ELF-1 (cell line): ENCODE results near the gene MYBL2.

ENCODE experiments used
- DNase-seq: peaks from one replicate; pipeline ENCODE4 v3.0.0-alpha.2; 2016; ENCODE audit warnings: low read depth, low spot score

Gene MYBL2

GRCh38 chr20:43682446-43682845 lies 15.5 kb downstream of the MYBL2 start:
- DNase-seq, result no peak

DNA sequence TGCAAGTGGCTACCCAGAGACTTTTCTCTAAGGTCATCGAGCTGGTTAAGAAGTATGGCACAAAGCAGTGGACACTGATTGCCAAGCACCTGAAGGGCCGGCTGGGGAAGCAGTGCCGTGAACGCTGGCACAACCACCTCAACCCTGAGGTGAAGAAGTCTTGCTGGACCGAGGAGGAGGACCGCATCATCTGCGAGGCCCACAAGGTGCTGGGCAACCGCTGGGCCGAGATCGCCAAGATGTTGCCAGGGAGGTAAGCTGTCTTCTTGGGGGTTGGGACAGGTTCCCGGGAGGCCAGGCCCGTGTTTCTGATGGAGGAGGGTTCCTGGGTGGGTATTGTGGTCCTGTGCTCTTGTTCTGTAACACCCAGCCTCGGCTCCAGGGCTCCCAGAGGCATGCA lies 19.9 kb downstream of the MYBL2 start:
- DNase-seq, result no peak

DNA sequence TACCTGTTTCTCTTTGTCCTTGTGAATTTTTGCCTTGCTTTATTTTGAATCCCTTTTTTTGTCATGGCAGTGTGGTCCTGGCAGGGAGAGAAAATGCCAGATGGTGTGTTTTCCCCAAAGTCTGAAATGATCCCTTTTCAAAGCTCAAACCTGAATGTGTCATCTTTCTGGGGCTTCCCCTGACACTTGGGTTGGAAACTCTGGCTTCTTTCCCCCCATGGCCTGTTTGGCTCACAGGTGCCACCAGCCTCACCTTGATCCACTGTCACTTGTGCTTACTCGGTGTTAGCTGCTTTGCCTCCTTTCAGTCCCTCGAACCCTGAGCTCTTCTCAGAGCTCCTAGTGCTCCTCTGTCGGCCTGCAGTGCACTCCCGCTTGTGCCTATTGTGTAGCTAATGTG lies 22.3 kb downstream of the MYBL2 start:
- no peak for DNase-seq

- no peak for DNase-seq
Measured at GRCh38 chr20:43690943-43691598, 24.2 kb downstream of the MYBL2 start.

DNA sequence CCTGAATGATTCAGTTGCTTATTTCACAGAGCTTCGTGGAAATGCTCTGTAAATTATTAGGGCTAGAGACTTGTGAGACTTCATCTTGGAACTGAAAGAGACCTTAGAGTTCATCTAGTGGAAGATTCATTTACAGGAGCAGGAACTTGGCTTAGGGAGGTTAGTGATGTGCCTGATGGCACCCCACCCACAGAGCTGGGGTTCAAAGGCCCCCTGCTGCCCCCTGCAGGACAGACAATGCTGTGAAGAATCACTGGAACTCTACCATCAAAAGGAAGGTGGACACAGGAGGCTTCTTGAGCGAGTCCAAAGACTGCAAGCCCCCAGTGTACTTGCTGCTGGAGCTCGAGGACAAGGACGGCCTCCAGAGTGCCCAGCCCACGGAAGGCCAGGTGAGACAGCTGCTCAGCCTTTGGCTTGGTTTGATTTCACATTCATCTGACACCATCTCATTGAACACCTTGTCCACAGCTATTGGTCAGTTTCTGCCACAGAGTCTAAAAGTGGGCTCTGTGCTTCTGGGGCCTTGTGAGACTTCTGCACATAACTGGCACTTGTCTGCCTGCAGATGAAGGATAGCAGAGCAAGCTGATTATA lies 25.1 kb downstream of the MYBL2 start:
- peak; percentile 66 for DNase-seq

GRCh38 chr20:43694763-43695162 lies 27.8 kb downstream of the MYBL2 start:
- DNase-seq, result no peak

DNA sequence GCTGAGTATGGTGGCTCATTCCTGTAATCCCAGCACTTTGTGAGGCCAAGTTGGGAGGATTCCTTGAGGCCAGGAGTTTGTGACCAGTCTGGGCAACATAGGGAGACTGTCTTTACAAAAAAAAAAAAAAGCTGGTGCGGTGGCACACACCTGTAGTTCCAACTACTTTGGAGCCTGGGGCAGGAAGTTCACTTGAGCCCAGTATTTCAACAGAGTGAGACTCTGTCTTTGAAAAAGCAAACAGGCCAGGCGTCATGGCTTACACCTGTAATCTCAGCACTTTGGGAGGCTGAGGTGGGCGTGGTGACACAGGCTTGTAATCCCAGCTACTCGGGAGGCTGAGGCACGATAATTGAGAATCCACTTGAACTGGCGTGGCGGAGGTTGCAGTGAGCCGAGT lies 28.7 kb downstream of the MYBL2 start:
- DNase-seq, result no peak

DNA sequence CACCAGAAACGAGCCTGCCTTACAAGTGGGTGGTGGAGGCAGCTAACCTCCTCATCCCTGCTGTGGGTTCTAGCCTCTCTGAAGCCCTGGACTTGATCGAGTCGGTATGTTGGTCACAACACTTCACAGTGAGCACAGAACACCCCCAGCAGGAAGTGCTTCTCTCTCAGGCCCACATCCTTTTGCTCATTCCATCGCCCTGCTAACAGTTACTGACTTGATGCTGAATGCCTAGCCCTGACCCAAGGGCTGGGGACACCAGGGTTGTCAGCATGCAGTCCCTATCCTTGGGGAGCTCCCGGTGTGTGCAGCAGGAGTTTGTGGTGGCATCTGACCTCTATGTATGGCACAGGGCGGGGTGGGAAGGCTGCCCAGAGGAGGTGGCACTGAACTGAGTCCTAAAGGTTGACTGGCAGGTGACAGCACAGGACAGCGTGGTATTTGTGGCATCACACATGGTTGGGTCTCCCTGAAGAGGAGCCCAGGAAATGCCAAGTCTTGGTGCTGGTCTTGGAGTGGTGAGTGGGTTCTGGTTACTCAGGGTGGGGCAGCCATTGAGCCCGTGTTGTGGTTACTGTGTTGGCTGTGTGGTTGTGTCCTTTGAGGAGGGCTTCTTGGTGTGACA lies 33.1 kb downstream of the MYBL2 start:
- DNase-seq, result no peak

DNA sequence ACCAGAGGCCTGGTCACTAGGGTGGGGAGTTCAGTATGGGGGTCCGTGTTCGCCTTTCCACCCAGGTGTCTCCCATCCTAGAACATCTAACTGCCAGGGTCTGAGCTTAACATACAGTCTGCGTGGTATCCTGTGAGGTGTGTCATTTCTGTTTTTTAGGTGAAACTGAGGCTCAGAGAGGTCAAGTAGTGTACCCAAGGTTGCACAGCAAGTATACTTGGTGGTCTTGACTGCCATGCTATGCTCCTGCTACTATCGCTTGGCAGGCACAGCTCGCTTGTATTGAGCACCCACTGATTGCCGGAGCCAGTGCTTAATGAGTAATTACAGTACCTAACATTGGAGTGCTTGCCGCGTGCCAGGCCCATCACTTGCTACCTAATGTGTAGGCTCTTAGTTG lies 33.7 kb downstream of the MYBL2 start:
- DNase-seq, result no peak

GRCh38 chr20:43702502-43702901 lies 35.6 kb downstream of the MYBL2 start:
- DNase-seq, result no peak

DNA sequence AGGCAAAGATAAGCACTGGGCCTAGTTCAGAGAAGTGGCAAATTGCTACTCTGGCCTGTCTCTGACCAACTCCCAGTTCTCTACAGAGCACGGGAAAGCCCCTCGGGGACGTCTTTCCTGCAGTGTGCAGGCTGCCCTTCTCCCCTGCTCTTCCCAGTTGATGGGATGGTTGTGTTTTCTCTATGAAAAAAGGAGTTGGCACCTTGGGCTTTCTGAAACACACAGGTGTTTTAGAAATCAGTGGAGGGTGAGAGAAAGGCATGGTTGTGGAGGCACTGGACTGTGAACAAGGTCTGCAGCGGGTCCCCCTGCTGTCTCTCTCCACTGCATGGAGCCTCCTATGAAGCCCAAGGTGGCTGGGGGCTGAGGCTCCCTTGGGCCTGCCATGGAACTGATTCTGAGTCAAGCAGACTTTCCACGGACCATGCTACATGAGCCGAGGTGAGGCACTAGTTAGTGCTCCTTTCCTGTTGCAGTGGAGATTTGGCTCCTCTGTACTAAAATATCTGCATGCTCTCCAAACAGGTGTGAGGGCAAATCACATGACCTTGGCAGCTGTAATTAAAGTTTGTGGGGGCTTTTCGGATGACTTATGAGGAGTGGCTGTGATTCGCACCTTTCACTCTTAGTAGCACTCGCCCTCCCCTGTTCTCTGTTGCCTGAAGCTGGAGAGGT lies 43.6 kb downstream of the MYBL2 start:
- DNase-seq, result no peak

DNA sequence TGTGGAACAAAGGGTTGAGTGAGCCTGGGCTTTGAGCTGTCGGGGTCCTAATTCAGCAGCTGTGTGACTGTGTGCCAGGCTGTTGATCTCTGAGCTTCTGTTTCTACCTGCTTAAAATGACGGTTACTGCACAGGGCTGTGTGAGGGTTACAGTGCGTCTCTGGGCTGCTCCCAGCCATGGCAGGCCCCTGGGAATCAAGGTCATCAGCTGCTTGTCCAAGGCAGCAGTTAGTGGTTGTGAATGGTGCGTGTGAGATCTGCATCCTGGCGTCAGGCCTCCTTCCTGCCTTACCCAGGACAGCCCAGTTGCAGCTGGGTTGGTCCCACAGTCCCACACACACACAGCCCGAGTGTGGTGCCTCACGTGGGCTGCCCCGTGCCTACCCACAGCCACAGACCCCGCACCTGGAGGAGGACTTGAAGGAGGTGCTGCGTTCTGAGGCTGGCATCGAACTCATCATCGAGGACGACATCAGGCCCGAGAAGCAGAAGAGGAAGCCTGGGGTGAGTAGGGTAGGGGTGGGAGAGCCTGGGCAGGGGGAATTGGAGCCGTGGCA lies 44.3 kb downstream of the MYBL2 start:
- DNase-seq, result no peak

DNA sequence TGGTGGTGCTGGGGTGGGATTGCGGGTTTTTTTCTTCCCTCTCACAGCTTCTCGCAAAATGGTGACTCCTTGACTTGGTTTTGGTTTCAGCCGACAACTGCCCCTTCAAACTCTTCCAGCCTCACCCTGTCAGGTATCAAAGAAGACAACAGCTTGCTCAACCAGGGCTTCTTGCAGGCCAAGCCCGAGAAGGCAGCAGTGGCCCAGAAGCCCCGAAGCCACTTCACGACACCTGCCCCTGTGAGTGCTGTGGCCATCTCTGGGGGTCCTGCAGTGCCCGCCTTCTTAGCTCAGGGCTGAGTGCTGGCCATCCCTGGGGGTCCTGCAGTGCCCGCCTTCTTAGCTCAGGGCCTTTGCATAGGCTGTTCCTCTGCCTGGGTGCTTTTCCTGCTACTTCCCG lies 48.1 kb downstream of the MYBL2 start:
- no peak for DNase-seq

- DNase-seq, result no peak
Measured at GRCh38 chr20:43715511-43715910, 48.6 kb downstream of the MYBL2 start.

DNA sequence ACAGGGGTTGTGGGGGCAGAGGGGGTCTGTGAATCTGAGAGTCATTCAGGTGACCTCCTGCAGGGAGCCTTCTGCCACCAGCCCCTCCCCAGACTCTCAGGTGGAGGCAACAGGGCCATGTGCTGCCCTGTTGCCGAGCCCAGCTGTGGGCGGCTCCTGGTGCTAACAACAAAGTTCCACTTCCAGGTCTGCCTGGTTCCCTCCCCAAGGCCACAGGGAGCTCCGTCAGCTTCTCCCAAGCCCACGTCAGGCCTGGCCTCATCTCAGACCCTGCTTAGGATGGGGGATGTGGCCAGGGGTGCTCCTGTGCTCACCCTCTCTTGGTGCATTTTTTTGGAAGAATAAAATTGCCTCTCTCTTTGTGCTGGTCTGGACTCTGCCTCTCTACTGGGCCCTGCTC lies 49.2 kb downstream of the MYBL2 start:
- no peak for DNase-seq

DNA sequence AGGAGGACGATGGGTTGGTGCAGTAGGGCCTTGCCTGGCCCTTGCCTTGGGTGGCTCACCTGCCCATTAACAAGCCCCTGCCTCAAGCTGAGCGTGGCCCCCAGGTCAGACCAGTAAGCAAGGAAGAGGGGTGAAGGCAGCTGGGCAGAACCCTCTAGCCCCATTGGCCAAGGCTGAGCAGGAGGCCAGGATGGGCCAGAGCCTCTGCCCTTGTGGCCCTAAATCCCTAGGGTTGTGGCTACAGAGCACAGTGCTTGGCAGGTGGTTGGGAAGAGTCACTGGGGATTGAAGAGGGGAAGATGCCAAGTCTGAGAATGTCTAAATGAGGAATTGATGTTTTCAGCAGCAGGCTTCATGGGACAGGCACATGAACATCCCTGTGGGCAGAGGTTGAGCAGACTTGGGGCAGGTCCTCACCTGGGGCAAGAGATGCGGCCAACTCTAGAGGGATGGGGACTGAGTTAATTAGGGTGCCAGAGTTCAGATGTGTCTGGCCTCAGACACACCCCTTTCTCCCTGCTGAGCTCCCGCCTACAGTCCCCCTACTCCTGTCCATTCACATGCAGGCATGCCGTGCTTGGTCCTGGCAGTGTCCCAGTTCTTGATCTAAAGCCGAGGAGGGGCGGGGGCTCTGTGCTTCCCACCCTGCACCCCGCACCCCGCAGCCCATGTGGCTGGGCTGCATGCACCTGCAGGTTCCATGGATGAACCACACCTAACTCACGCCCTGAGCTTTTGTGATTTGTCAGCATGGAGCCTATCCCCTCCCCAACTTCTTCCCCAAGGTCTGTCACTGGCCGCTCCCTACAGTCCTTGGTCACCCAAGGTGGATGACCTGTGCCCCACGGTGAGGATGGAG lies 50.1 kb downstream of the MYBL2 start:
- no peak for DNase-seq

- no peak for DNase-seq
Measured at GRCh38 chr20:43717616-43717995, 50.7 kb downstream of the MYBL2 start.

GRCh38 chr20:43720007-43720406 lies 53.1 kb downstream of the MYBL2 start:
- DNase-seq, result no peak

- no peak for DNase-seq
Measured at GRCh38 chr20:43721097-43721428, 54.1 kb downstream of the MYBL2 start.

DNA sequence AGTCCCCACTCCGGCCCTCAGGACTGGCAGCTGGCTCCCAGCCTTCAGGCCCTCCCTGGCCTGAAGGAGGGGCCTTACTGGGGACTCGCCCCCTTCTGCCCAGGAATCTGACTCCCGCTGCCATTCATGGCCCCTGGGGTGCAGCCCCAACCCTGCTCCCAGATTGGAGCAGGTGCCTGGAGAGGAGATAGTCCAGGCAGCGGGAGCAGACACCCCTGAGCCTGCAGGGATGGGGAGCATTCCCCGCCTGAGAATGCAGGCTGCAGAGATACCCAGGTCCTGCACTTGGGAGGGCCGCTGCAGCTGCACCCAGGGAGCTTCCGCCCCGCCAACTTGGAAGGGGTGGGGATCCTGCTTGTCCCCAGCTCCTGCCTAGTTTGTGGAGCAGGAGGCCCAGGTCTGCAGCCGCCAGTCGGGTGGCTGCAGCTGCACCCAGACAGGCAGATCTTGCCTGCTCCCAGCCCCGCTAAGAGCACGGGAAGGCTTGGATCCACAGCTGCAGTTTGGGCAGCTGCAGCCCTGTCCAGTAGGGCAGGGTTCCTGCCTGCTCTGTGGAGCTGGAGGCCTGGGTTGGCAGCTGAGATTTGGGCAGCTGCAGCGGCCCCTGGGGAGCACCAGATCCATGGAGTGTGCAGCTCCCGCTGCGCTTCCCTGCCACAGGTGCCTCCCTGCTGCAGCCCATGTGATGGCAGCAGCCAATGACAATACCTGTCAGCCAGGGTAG lies 54.7 kb downstream of the MYBL2 start:
- no peak for DNase-seq

- DNase-seq, result no peak
Measured at GRCh38 chr20:43722153-43722505, 55.2 kb downstream of the MYBL2 start.
